ENCODE data around the gene TDO2.
A peak's percentile ranks its signal among the peaks of the same experiment; 100 is the strongest.

Gene TDO2

DNA sequence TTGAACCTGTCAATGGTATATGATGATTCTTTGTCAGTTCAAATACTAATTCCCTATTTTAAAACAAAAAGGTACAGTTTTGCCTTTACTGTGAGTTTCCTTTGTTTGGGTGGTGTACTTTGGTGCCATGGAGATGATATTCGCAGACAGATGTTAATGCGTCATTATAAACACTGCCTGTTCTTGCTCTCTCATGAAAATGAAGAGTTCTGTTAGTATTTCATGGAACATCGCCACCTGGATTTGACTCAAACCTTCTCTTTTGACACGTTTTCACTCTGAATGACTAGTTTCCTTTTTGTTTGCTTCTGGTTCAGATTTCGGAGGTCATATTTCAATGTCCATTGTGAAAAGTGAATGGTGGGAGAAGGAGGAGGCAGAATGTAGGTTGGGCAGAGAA is 57.0 kb downstream of the TDO2 start:
- H3K9me3 ChIP-seq (ENCODE audit: severe bottlenecking) = no peaks in the 10 kb centered on the region
- ATAC-seq (ENCODE audit: low read depth) (peak; percentile 17; the same call in 1 of the 3 replicates), DNase-seq (ENCODE audit: low spot score) (no peak)
- no peaks in the 10 kb centered on the region for H3K4me1 ChIP-seq (ENCODE audit: insufficient read depth, poor library complexity, severe bottlenecking)
- TF ChIP-seq, protein P1, sequence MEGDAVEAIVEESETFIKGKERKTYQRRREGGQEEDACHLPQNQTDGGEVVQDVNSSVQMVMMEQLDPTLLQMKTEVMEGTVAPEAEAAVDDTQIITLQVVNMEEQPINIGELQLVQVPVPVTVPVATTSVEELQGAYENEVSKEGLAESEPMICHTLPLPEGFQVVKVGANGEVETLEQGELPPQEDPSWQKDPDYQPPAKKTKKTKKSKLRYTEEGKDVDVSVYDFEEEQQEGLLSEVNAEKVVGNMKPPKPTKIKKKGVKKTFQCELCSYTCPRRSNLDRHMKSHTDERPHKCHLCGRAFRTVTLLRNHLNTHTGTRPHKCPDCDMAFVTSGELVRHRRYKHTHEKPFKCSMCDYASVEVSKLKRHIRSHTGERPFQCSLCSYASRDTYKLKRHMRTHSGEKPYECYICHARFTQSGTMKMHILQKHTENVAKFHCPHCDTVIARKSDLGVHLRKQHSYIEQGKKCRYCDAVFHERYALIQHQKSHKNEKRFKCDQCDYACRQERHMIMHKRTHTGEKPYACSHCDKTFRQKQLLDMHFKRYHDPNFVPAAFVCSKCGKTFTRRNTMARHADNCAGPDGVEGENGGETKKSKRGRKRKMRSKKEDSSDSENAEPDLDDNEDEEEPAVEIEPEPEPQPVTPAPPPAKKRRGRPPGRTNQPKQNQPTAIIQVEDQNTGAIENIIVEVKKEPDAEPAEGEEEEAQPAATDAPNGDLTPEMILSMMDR (IDR thresholded peaks at IDR 0.05; ENCODE audit: poor library complexity, severe bottlenecking) = no peak
- H3K27me3 ChIP-seq (ENCODE audit: insufficient read depth, poor library complexity, severe bottlenecking) = no peaks in the 10 kb centered on the region
- H3K36me3 ChIP-seq (ENCODE audit: low read depth) = no peaks in the 10 kb centered on the region
- no peak overlapping the region for H3K27ac ChIP-seq (ENCODE audit: poor library complexity, severe bottlenecking)
- H3K4me3 ChIP-seq (ENCODE audit: severe bottlenecking) = no peak overlapping the region

DNA sequence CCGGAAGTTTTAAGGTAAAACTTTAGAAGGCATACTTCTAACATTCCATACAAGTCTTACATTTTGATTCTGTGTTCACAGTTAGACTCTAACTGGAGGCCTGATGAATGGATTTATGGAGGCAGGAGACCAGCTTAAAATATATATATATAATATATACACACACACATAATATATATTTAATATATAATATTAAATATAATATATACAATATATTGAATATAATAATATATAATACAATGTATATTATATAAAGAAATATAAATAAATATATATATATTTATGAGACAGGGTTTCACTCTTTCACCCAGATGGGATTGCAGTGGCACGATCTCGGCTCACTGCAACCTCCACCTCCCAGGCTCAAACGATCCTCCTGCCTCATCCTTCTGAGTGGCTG is 58.1 kb downstream of the TDO2 start:
- TF ChIP-seq, protein P1 (IDR thresholded peaks at IDR 0.05; ENCODE audit: poor library complexity, severe bottlenecking) = no peak
- DNase-seq (ENCODE audit: low spot score) (no peak), ATAC-seq (ENCODE audit: low read depth) (no peak)
- H3K4me1 ChIP-seq (ENCODE audit: insufficient read depth, poor library complexity, severe bottlenecking) = no peaks in the 10 kb centered on the region
- no peak overlapping the region for H3K27ac ChIP-seq (ENCODE audit: poor library complexity, severe bottlenecking)
- H3K36me3 ChIP-seq (ENCODE audit: low read depth) = no peaks in the 10 kb centered on the region
- no peaks in the 10 kb centered on the region for H3K9me3 ChIP-seq (ENCODE audit: severe bottlenecking)
- H3K4me3 ChIP-seq (ENCODE audit: severe bottlenecking) = no peak overlapping the region
- no peaks in the 10 kb centered on the region for H3K27me3 ChIP-seq (ENCODE audit: insufficient read depth, poor library complexity, severe bottlenecking)

DNA sequence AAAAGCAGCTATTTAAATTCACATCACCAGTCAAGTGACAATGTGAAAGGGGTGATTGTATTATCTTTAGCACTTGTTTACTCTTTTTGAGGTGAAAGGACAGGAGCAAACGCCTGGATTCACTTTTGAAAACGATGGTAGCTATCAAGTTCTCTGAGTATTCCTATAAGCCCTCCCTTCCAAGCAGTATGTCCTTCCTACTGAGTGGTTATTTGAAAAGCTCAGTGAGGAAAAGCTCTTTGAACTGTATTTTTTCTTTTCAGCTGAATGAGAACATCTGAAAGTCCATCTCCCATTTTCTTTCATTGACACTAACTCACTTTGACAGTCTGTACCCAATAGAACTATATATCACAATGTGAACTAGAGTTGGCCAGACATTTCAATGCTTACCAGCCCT is 59.3 kb downstream of the TDO2 start:
- no peak for DNase-seq (ENCODE audit: low spot score)
- TF ChIP-seq, protein P1 (IDR thresholded peaks at IDR 0.05; ENCODE audit: poor library complexity, severe bottlenecking) = no peak
- Histone ChIP-seq H3K27ac (ENCODE audit: poor library complexity, severe bottlenecking) (no peak overlapping the region), H3K9me3 (ENCODE audit: severe bottlenecking) (no peaks in the 10 kb centered on the region), H3K4me1 (ENCODE audit: insufficient read depth, poor library complexity, severe bottlenecking) (no peaks in the 10 kb centered on the region), H3K4me3 (ENCODE audit: severe bottlenecking) (no peak overlapping the region), H3K36me3 (ENCODE audit: low read depth) (no peaks in the 10 kb centered on the region), H3K27me3 (ENCODE audit: insufficient read depth, poor library complexity, severe bottlenecking) (no peaks in the 10 kb centered on the region)
- no peak for ATAC-seq (ENCODE audit: low read depth)

DNA sequence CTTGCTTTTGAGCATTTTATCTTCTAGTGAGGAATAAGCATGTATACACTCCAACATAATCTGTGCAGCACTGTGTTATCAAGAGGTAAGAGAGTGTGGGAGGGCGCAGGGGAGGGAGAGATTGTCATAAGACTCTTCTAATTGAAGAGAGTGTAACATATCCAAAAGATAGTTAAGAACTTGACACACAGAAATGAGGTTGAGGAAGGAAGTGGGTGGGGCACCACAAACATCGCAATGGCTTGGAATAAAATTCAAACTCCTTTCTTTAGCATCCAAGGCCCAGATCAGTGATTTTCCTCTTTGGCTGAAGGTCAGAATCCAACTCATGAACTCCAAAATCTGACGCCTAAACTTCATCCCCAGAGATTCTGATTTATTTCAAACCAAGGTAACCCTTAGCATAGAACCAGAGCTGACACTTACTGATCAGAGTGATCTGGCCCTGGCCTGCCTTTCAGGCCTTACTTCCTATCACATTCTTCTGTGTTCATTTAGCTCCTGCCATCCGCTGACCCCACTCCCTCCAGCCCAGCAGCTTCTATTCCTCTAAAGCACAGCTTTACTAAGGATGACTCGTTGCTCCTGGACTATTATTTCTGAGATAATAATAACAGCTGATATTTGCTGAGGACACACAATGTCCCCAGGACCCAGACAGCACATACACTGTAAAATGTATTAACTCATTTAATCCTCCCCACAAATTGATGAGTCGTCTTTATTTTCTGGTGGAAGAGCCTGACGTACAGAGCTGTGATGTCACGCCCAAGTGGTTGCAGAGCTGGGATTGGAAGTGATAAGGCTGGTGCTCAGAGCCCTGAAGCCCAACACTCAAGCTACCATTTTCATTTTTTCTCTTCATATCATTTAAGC is 60.8 kb downstream of the TDO2 start:
- no peak overlapping the region for H3K27ac ChIP-seq (ENCODE audit: poor library complexity, severe bottlenecking)
- no peak overlapping the region for H3K4me3 ChIP-seq (ENCODE audit: severe bottlenecking)
- no peaks in the 10 kb centered on the region for H3K9me3 ChIP-seq (ENCODE audit: severe bottlenecking)
- no peak for ATAC-seq (ENCODE audit: low read depth)
- TF ChIP-seq, protein P1 (IDR thresholded peaks at IDR 0.05; ENCODE audit: poor library complexity, severe bottlenecking) = no peak
- no peaks in the 10 kb centered on the region for H3K36me3 ChIP-seq (ENCODE audit: low read depth)
- H3K4me1 ChIP-seq (ENCODE audit: insufficient read depth, poor library complexity, severe bottlenecking) = no peaks in the 10 kb centered on the region
- no peak for DNase-seq (ENCODE audit: low spot score)
- H3K27me3 ChIP-seq (ENCODE audit: insufficient read depth, poor library complexity, severe bottlenecking) = no peaks in the 10 kb centered on the region

DNA sequence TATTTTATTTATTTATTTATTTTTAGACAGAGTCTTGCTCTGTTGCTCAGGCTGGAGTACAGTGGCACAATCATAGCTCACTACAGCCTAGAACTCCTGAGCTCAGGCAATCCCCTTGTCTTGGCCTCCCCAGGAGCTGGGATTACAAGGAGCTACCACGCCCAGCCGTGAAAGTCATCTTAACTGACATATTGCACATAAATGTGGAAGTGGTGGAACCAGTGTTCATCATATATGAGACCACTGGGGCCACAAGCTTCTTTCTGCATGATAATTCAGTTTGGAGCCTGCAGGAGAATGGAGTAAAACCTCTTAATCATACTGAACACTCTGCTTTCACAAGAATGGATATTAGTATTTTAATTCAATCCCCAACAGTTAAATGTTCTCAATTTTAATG is 62.7 kb downstream of the TDO2 start:
- Histone ChIP-seq H3K36me3 (ENCODE audit: low read depth) (no peaks in the 10 kb centered on the region), H3K4me1 (ENCODE audit: insufficient read depth, poor library complexity, severe bottlenecking) (no peaks in the 10 kb centered on the region), H3K27me3 (ENCODE audit: insufficient read depth, poor library complexity, severe bottlenecking) (no peaks in the 10 kb centered on the region), H3K27ac (ENCODE audit: poor library complexity, severe bottlenecking) (no peak overlapping the region), H3K4me3 (ENCODE audit: severe bottlenecking) (no peak overlapping the region), H3K9me3 (ENCODE audit: severe bottlenecking) (no peaks in the 10 kb centered on the region)
- ATAC-seq (ENCODE audit: low read depth) (no peak), DNase-seq (ENCODE audit: low spot score) (no peak)
- TF ChIP-seq, protein P1 (IDR thresholded peaks at IDR 0.05; ENCODE audit: poor library complexity, severe bottlenecking) = no peak

Data from RWPE2 (cell line).